ENCODE measurements around the gene CRYBB3. TPM values are rescaled to one million over a fixed set of nuclear protein-coding genes. Genes with fewer than 3 reads are reported as not detected.
A peak's percentile ranks its signal among the peaks of the same experiment; 100 is the strongest.
"Not testable (repeated sequence)": the region's sequence is repeated elsewhere in the genome, so short reads cannot be mapped to it uniquely, and the experiment has no call there.

The CRYBB3 gene
- total RNA-seq, 4 donors from 2014 or later: 0.65 TPM; not detected in 3

DNA sequence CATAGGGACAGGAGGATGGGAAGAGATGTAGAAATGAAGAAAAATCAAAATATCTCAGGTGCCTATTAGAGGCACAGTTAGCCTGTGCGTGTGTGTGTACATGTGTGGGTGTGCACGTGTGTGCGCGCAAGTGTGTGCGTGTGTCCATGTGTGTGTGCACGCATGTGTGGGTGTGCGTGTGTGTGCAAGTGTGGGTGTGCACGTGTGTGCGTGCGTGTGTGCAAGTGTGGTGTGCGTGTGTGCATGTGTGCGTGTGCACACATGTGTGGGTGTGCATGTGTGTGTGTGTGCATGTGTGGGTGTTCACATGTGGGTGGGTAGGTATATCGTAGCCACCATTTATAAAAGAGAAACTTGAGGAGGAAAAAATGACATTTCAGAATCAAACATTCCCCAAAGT, 29.2 kb downstream of the CRYBB3 start:
- H3K4me3 ChIP-seq (ENCODE audit: low read depth, poor library complexity, severe bottlenecking): no peak overlapping the region
- TF ChIP-seq, protein P1, sequence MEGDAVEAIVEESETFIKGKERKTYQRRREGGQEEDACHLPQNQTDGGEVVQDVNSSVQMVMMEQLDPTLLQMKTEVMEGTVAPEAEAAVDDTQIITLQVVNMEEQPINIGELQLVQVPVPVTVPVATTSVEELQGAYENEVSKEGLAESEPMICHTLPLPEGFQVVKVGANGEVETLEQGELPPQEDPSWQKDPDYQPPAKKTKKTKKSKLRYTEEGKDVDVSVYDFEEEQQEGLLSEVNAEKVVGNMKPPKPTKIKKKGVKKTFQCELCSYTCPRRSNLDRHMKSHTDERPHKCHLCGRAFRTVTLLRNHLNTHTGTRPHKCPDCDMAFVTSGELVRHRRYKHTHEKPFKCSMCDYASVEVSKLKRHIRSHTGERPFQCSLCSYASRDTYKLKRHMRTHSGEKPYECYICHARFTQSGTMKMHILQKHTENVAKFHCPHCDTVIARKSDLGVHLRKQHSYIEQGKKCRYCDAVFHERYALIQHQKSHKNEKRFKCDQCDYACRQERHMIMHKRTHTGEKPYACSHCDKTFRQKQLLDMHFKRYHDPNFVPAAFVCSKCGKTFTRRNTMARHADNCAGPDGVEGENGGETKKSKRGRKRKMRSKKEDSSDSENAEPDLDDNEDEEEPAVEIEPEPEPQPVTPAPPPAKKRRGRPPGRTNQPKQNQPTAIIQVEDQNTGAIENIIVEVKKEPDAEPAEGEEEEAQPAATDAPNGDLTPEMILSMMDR (IDR thresholded peaks at IDR 0.05): no peak
- TF ChIP-seq POLR2A (IDR thresholded peaks at IDR 0.05): no peak
- WGBS, 2 donors: 76 to 92% methylated on average over 13 of the region's 13 CpGs
- DNase-seq (ENCODE audit: low spot score in 2 of 2): no peak
- intact Hi-C loops (cut with DNase I; ENCODE audit: low total_unique reads): no loop called here

DNA sequence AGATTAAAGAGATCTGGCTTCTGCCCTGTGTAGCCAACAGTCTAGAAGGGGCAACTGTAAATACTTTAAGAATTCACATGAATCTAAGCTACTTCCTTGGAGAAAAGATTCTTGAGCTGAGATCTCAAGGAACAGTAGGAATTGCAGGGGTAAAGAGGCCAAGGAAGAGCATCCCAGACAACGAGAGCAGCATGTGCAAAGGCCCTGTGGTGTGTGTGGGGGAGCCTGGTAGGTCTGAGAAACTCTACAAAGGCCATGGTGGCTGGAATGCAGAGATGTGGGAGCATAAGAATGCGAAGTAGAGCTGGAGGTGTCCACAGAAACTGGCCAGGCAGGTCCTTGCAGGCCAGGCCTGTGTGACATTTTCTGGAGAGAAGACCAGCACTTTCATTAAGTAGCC, 31.1 kb downstream of the CRYBB3 start:
- WGBS, 2 donors: 86 to 88% methylated on average over 2 of the region's 2 CpGs
- H3K4me3 ChIP-seq (ENCODE audit: low read depth, poor library complexity, severe bottlenecking); DNase-seq (ENCODE audit: low spot score in 2 of 2); intact Hi-C loops (cut with DNase I; ENCODE audit: low total_unique reads): not testable (repeated sequence)

DNA sequence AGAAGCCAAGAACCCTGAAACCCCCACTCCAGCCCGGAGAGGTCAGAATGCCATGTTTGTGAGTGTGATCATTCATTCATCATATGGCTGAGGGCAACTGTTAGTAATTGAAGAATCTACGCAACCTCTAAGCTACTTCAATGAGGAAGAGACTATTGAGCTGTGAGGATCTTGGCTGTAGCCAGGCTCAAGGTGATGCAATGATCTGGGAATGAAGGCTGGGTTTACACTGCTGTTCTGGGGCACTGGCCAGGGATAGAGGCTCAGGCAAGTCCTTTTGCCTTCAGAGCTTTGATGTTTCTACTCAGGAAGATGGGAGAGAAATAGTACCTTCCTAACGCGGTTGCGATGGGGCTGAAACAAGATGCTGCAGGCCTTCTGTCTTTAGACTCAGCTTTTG, 32.6 kb downstream of the CRYBB3 start:
- 47 to 60% methylated on average over 5 of the region's 5 CpGs for WGBS, 2 donors
- intact Hi-C loops (cut with DNase I; ENCODE audit: low total_unique reads): no loop called here
- DNase-seq (ENCODE audit: low spot score in 2 of 2): no peak
- H3K4me3 ChIP-seq (ENCODE audit: low read depth, poor library complexity, severe bottlenecking): no peak overlapping the region
- no peak for TF ChIP-seq POLR2A (IDR thresholded peaks at IDR 0.05)
- TF ChIP-seq, protein P1 (IDR thresholded peaks at IDR 0.05): no peak

DNA sequence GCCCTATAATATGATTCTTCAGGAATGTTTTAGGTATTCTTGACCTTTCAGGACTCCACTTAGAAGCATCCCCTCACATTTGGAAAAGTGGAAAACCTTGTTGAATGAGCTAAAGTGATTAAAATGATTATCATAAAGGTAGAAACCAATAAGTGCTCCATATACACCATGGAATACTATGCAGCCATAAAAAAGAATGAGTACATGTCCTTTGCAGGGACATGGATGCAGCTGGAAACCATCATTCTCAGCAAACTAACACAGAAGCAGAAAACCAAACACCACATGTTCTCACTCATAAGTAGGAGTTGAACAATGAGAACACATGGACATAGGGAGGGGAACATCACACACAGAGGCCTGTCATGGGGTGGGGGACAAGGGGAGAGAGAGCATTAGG, 34.0 kb downstream of the CRYBB3 start:
- H3K4me3 ChIP-seq (ENCODE audit: low read depth, poor library complexity, severe bottlenecking); intact Hi-C loops (cut with DNase I; ENCODE audit: low total_unique reads); DNase-seq (ENCODE audit: low spot score in 2 of 2): not testable (repeated sequence)

DNA sequence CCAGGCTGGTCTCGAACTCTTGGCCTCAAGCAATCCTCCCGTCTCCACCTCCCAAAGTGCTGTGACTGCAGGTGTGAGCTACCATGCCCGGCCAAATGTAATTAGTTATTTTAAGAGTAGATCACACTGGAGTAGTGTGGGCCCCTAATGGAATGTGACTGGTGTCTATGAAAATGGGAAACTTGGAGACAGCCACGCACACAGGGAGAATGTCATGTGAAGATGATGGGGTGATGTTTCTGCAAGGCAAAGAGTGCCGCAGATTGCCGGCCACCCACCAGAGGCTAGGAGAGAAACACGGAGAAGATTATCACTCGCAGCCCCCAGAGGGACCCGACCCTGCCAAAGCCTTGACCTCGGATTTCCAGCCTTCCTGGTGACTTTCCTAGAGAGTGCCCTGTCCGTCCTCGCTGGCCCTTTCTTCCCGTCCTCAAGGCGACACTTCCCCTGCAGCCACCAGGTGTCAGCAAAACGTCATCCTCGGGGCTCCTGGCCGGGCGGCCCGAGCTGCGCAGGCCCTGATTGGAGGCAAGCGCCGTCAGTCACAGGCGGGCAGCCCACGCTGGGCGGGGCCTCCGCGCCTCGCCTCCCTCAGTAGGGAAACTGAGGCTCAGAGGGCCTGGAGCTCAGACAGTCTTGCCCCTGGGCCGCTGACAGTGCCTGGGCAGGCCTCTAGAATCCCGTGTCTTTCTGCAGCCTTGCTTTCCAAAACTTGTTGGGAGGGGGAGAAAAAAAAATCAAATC, 36.1 kb downstream of the CRYBB3 start:
- WGBS, 2 donors: 10 to 15% methylated on average over 30 of the region's 30 CpGs
- DNase-seq (ENCODE audit: low spot score in 2 of 2): peak in 1 of 2 donors; percentile 22
- intact Hi-C loops (cut with DNase I; ENCODE audit: low total_unique reads): no loop called here
- no peak overlapping the region for H3K4me3 ChIP-seq (ENCODE audit: low read depth, poor library complexity, severe bottlenecking)
- TF ChIP-seq, protein P1 (IDR thresholded peaks at IDR 0.05): no peak
- no peak for TF ChIP-seq POLR2A (IDR thresholded peaks at IDR 0.05)

DNA sequence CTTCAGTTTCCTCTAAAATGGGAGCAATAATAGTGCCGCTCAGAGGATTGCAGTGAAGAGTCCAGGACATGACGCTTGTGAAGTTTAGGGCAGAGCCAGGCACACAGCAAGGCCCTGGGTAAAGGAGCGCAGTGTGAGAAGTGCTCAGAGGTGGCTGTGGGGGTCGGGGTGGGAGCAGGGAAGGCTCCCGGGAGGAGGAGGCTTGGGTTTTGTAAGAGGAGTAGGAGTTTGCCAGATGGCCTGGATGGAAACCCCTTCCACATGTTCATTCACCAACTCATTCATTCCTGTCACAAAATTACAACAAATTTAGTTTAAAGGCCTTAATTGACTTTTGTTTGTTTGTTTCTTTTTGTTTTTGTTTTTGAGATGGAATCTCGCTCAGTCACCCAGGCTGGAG, 36.8 kb downstream of the CRYBB3 start:
- intact Hi-C loops (cut with DNase I; ENCODE audit: low total_unique reads): no loop called here
- H3K4me3 ChIP-seq (ENCODE audit: low read depth, poor library complexity, severe bottlenecking): no peak overlapping the region
- 90 to 94% methylated on average over 6 of the region's 6 CpGs for WGBS, 2 donors
- DNase-seq (ENCODE audit: low spot score in 2 of 2): no peak
- TF ChIP-seq POLR2A (IDR thresholded peaks at IDR 0.05): no peak
- TF ChIP-seq, protein P1 (IDR thresholded peaks at IDR 0.05): no peak

DNA sequence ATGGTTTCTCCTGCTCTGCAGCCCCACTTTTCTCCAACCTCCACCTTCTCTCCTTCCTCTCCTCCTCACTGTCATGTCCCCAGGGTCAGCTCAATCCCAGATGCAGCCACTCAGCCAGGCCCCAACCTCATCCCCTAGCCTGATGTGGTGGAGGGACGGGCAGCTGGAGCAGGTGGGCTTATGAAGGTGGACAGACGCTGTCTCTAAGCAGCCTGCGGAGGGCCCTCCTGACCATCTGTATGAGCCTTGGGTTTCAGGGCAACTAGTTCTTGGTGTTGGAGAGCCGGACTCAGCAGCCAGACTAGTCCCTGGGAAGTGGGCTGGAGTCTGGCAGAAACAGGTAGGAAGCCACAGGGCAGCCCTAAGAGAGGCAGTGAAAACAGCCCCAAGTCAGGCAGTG, 37.8 kb downstream of the CRYBB3 start:
- 87% methylated on average over 4 of the region's 4 CpGs for WGBS, 2 donors
- intact Hi-C loops (cut with DNase I; ENCODE audit: low total_unique reads): no loop called here
- TF ChIP-seq, protein P1 (IDR thresholded peaks at IDR 0.05): no peak
- no peak for TF ChIP-seq POLR2A (IDR thresholded peaks at IDR 0.05)
- no peak for DNase-seq (ENCODE audit: low spot score in 2 of 2)
- H3K4me3 ChIP-seq (ENCODE audit: low read depth, poor library complexity, severe bottlenecking): no peak overlapping the region

DNA sequence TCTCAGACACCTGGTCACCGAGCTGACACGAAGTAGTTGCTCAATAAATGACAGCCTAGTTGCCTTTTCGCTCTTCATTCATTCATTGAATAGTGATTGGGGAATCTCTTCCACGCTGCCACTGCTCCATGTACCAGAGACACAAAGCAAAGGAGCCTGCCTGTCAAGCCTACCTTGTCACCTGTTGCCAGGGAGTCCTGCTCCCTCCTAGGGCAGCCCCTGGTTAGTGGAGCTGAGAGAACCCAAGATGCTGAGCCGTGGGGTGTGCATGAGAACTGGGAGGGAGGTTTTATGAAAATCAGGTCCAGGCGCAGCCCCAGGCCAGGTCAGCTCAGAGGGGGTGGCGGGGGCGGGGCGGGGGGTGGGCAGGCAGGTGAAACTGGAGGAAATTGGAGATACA, 38.4 kb downstream of the CRYBB3 start:
- 64 to 68% methylated on average over 9 of the region's 9 CpGs for WGBS, 2 donors
- intact Hi-C loops (cut with DNase I; ENCODE audit: low total_unique reads); DNase-seq (ENCODE audit: low spot score in 2 of 2): not testable (repeated sequence)

DNA sequence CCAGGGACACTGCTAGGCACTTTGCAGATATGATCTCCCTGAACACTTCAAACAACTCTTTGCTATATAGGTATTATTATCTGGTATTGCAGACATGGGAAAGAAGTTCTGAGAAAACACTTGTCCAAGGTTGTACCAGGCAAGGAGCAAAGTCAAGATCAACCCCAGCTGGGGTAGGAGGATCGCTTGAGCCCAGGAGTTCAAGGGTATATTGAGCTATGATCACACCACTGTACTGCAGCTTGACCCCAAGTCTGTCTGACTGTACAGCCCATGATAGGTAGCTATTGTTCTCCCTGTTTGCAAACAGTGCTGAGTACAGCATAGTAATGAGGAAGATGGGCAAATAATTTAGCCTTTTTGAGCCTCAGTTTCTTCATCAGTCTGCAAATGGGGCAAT, 55.5 kb downstream of the CRYBB3 start:
- DNase-seq (ENCODE audit: low spot score in 2 of 2); H3K4me3 ChIP-seq (ENCODE audit: low read depth, poor library complexity, severe bottlenecking); intact Hi-C loops (cut with DNase I; ENCODE audit: low total_unique reads): not testable (repeated sequence)
- WGBS, 2 donors: 67 to 83% methylated on average over 1 of the region's 1 CpG

More for the DNA sequence above, 38.4 kb downstream of the CRYBB3 start:
- H3K4me3 ChIP-seq (ENCODE audit: low read depth, poor library complexity, severe bottlenecking): not testable (repeated sequence)

Measured in lower leg skin (tissue), 4 donors.